A549 (cell line): ENCODE data around the gene CHRM5. TPM values are rescaled to one million over a fixed set of nuclear protein-coding genes. Genes with fewer than 3 reads are reported as not detected.

Experiments used
- ATAC-seq, 2 experiments: fragments of 200-7000 bp in 1 of 2; fragments of >200 bp in 1 of 2; cut with Nextera tagmentation in 1 of 2; cut with Tn5 transposase in 1 of 2; 3 replicates each; pipeline versions ENCODE4 v1.8.0 to v1.9.1; 2018 to 2020; ENCODE audit warnings: mild to moderate bottlenecking in 1 of 2, moderate library complexity in 1 of 2
- CTCF ChIA-PET: fragments of 300-600 bp; sonication (Branson Sonifier 250); formaldehyde crosslinking; extraction: SDS; loops from one replicate; lab custom pipeline; 2021; ENCODE audit warnings: antibody characterized with exemption, inconsistent platforms; lab: Yijun Ruan, JAX
- POLR2A ChIA-PET: fragments of 350-600 bp; formaldehyde crosslinking; extraction: SDS; loops from one replicate; lab custom pipeline; 2021; ENCODE audit warnings: antibody characterized with exemption, inconsistent platforms; lab: Yijun Ruan, JAX
- DNase-seq, 2 experiments: peaks; one replicate each; pipeline versions ENCODE4 v3.0.0 to v3.0.0-alpha.2; 2011 to 2016; ENCODE audit warnings: low read depth in 1 of 2, low spot score in 1 of 2
- FAIRE-seq: peaks from 2 replicates; lab custom pipeline; 2011; peaks lifted over from hg19 to GRCh38; lab: Jason Lieb, UNC
- H3K27ac ChIP-seq, 2 experiments: fragments of >200 bp; sonication (Bioruptor Twin); formaldehyde crosslinking; 3 replicates each; pipeline ENCODE4 v1.5.1; 2016 to 2017
- H3K4me1 ChIP-seq: fragments of >200 bp; sonication (Bioruptor Twin); formaldehyde crosslinking; 3 replicates; pipeline ENCODE4 v1.6.1; 2016
- H3K4me2 ChIP-seq: fragments of >200 bp; sonication (Bioruptor Twin); formaldehyde crosslinking; 3 replicates; pipeline ENCODE4 v1.6.1; 2016
- H3K4me3 ChIP-seq: fragments of >200 bp; sonication (Bioruptor Twin); formaldehyde crosslinking; 3 replicates; pipeline ENCODE4 v1.5.1; 2016
- H3K9me3 ChIP-seq: fragments of >200 bp; sonication (Bioruptor Twin); formaldehyde crosslinking; 3 replicates; pipeline ENCODE4 v1.6.1; 2016
- CEBPB ChIP-seq, 2 experiments: fragments of >200 bp in 1 of 2; sonication (Bioruptor Twin) in 1 of 2; formaldehyde crosslinking in 1 of 2; IDR thresholded peaks; 2 replicates each; pipeline ENCODE4 v1.6.1; 2012 to 2016
- CHD2 ChIP-seq: fragments of 150-350 bp; IDR thresholded peaks from 2 replicates; pipeline ENCODE4 v1.6.1; 2014; ENCODE audit warnings: low read length; ENCODE audit not compliant: partially characterized antibody
- EHF ChIP-seq: fragments of 250-450 bp; sonication (Bioruptor Pico); IDR thresholded peaks from 2 replicates; pipeline ENCODE4 v1.5.0; 2020; ENCODE audit warnings: mild to moderate bottlenecking
- FOSB ChIP-seq: fragments of 250-450 bp; sonication (Bioruptor Pico); IDR thresholded peaks from 2 replicates; pipeline ENCODE4 v1.5.0; 2020; ENCODE audit warnings: mild to moderate bottlenecking, moderate library complexity
- JUN ChIP-seq, 2 experiments: fragments of >200 bp; sonication (Bioruptor Twin); formaldehyde crosslinking; IDR thresholded peaks; 2 replicates in 1 of 2; 3 replicates in 1 of 2; pipeline ENCODE4 v1.6.1; 2016 to 2017
- RAD21 ChIP-seq, 2 experiments: fragments of >200 bp in 1 of 2; sonication (Bioruptor Twin) in 1 of 2; formaldehyde crosslinking in 1 of 2; IDR thresholded peaks in 1 of 2; conservative IDR thresholded peaks in 1 of 2; 2 replicates in 1 of 2; 3 replicates in 1 of 2; pipeline ENCODE4 v1.6.1; 2012 to 2018; ENCODE audit warnings: inconsistent platforms in 1 of 2
- RNF2 ChIP-seq: fragments of 200-600 bp; sonication (generic); IDR thresholded peaks from 2 replicates; pipeline ENCODE4 v1.6.1; 2016; ENCODE audit warnings: low read depth, mild to moderate bottlenecking, antibody characterized with exemption, moderate library complexity, borderline replicate concordance
- SMC3 ChIP-seq: fragments of >200 bp; sonication (Bioruptor Twin); formaldehyde crosslinking; IDR thresholded peaks from 3 replicates; pipeline ENCODE4 v1.6.1; 2018; ENCODE audit warnings: inconsistent platforms
- ZC3H11A ChIP-seq: fragments of 450-650 bp; IDR thresholded peaks from 2 replicates; pipeline ENCODE4 v1.6.1; 2014; ENCODE audit warnings: antibody characterized with exemption, mild to moderate bottlenecking
- ZSCAN20 ChIP-seq: fragments of 250-450 bp; sonication (Bioruptor Pico); IDR thresholded peaks from 2 replicates; pipeline ENCODE4 v1.8.0; 2022; ENCODE audit warnings: mild to moderate bottlenecking, moderate library complexity
- WGBS: methylation state at CpG from one replicate; pipeline ENCODE4 v1.1.6; 2017; ENCODE audit errors: missing lambda C conversion rate; 5-methylcytosine and 5-hydroxymethylcytosine counted together
- polyA plus RNA-seq, 4 experiments: library from polyadenylated mRNA; depleted of rRNA in 3 of 4; stranded (reverse); fragments of >200 nt; fragmentation: RNase III in 1 of 4; extraction: RNeasy Plus Mini Kit Qiagen cat#74134 plus additional on column Dnase treatment in 1 of 4; gene quantifications; 2 replicates in 3 of 4; 3 replicates in 1 of 4; pipeline ENCODE4 v1.2.3, GENCODE V29; 2011 to 2017
- TF ChIP-seq, protein P1 (sequence below): fragments of 200-600 bp; sonication (generic); IDR thresholded peaks from 2 replicates; pipeline ENCODE4 v1.6.1; 2016; ENCODE audit warnings: antibody characterized with exemption, mild to moderate bottlenecking, moderate library complexity
- TF ChIP-seq, protein P2 (sequence below): fragments of 250-450 bp; sonication (Bioruptor Pico); IDR thresholded peaks from 2 replicates; pipeline ENCODE4 v1.5.0; 2020; ENCODE audit warnings: low read depth, mild to moderate bottlenecking, moderate library complexity
- TF ChIP-seq, protein P3 (sequence below): IDR thresholded peaks from 2 replicates; pipeline ENCODE4 v1.6.1; 2012
- TF ChIP-seq, protein P4 (sequence below): IDR thresholded peaks from 2 replicates; pipeline ENCODE4 v1.6.1; 2012; ENCODE audit warnings: low read depth, borderline replicate concordance
- TF ChIP-seq, protein P5 (sequence below): fragments of 250-450 bp; sonication (Bioruptor Pico); IDR thresholded peaks from 2 replicates; pipeline ENCODE4 v1.5.0; 2021; ENCODE audit warnings: mild to moderate bottlenecking, moderate library complexity, borderline replicate concordance
- TF ChIP-seq, protein P6 (sequence below): fragments of >200 bp; sonication (Bioruptor Twin); formaldehyde crosslinking; IDR thresholded peaks from 3 replicates; pipeline ENCODE4 v1.5.1; 2016

Gene CHRM5
- polyA plus RNA-seq, 2 of the 4 experiments (the other 2 are of a cell fraction), result not detected

DNA sequence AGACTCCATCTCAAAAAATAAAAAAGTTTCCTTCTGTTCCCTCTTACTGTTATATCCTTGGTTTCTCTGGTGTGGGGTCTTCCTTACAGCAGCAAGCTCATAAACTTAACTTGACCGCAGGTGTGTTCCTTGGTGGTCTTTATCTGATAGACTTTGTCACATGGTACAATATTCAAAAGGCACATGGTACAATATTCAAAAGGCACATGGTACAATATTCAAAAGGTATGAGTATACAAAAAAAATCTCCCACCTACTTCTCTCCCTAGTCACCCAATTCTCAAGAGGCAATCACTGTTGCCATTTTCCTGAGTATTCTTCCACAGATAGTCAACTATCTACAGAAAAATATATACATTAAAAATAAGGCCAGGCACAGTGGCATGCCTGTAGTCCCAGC is 138.1 kb downstream of the CHRM5 start:
- ChIA-PET POLR2A (no interaction called here), CTCF (interaction anchor here (1.7 to 11.3 kb wide), 2 partner anchors 103 to 261 kb away, joined by 4 to 223 read pairs; partner anchors contain the start of genes KATNBL1 and LPCAT4)
- TF ChIP-seq CEBPB (IDR thresholded peaks at IDR 0.05) (no peak), ZC3H11A (no peak), EHF (CRISPR knock-in tag) (no peak)
- no peak overlapping the region for H3K27ac ChIP-seq
- peaks cover 7% of the 10 kb centered on the region; the same call in 2 of the 3 replicates for H3K4me1 ChIP-seq
- DNase-seq (no peak), FAIRE-seq (no peak), ATAC-seq (no peak)
- H3K4me2 ChIP-seq, result no peak overlapping the region
- H3K9me3 ChIP-seq, result no peaks in the 10 kb centered on the region
- H3K4me3 ChIP-seq, result no peak overlapping the region
- WGBS, result 92% methylated on average over 1 of the region's 1 CpG

DNA sequence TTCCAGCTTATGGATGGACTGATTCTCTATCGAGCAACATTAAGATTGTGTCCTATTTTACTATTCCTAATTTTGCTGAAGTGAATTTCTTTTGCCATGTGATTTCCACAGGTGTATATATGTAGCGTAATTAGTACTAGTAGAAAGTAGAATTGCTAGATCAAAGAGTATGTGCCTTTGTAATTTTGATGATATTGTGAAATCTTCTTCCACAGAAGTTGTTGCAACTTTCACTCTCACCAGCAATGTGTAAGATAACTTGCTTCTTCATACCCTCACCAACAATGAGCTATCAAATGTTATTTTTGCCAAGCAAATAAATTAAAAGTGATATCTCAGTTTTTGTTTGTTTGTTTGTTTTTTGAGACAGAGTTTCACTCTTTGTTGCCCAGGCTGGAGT is 139.0 kb downstream of the CHRM5 start:
- DNase-seq, result no peak
- no peaks in the 10 kb centered on the region for H3K9me3 ChIP-seq
- CTCF ChIA-PET, result interaction anchor here (1.8 to 11.3 kb wide), 3 partner anchors 102 to 260 kb away, joined by 8 to 223 read pairs (median 35); partner anchors contain the start of genes KATNBL1 and LPCAT4
- H3K4me3 ChIP-seq, result no peak overlapping the region
- POLR2A ChIA-PET, result no interaction called here
- H3K4me1 ChIP-seq, result peaks cover 7% of the 10 kb centered on the region; the same call in 2 of the 3 replicates
- no peak overlapping the region for H3K27ac ChIP-seq
- H3K4me2 ChIP-seq, result no peak overlapping the region
- FAIRE-seq, result no peak
- TF ChIP-seq CHD2 (no peak), EHF (CRISPR knock-in tag) (no peak), FOSB (CRISPR knock-in tag) (no peak), ZSCAN20 (CRISPR knock-in tag) (no peak), RNF2 (no peak), JUN (IDR thresholded peaks at IDR 0.05) (no peak)
- TF ChIP-seq, protein P1, sequence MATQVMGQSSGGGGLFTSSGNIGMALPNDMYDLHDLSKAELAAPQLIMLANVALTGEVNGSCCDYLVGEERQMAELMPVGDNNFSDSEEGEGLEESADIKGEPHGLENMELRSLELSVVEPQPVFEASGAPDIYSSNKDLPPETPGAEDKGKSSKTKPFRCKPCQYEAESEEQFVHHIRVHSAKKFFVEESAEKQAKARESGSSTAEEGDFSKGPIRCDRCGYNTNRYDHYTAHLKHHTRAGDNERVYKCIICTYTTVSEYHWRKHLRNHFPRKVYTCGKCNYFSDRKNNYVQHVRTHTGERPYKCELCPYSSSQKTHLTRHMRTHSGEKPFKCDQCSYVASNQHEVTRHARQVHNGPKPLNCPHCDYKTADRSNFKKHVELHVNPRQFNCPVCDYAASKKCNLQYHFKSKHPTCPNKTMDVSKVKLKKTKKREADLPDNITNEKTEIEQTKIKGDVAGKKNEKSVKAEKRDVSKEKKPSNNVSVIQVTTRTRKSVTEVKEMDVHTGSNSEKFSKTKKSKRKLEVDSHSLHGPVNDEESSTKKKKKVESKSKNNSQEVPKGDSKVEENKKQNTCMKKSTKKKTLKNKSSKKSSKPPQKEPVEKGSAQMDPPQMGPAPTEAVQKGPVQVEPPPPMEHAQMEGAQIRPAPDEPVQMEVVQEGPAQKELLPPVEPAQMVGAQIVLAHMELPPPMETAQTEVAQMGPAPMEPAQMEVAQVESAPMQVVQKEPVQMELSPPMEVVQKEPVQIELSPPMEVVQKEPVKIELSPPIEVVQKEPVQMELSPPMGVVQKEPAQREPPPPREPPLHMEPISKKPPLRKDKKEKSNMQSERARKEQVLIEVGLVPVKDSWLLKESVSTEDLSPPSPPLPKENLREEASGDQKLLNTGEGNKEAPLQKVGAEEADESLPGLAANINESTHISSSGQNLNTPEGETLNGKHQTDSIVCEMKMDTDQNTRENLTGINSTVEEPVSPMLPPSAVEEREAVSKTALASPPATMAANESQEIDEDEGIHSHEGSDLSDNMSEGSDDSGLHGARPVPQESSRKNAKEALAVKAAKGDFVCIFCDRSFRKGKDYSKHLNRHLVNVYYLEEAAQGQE, result no peak
- TF ChIP-seq, protein P2, sequence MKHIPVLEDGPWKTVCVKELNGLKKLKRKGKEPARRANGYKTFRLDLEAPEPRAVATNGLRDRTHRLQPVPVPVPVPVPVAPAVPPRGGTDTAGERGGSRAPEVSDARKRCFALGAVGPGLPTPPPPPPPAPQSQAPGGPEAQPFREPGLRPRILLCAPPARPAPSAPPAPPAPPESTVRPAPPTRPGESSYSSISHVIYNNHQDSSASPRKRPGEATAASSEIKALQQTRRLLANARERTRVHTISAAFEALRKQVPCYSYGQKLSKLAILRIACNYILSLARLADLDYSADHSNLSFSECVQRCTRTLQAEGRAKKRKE, result no peak
- TF ChIP-seq, protein P3, sequence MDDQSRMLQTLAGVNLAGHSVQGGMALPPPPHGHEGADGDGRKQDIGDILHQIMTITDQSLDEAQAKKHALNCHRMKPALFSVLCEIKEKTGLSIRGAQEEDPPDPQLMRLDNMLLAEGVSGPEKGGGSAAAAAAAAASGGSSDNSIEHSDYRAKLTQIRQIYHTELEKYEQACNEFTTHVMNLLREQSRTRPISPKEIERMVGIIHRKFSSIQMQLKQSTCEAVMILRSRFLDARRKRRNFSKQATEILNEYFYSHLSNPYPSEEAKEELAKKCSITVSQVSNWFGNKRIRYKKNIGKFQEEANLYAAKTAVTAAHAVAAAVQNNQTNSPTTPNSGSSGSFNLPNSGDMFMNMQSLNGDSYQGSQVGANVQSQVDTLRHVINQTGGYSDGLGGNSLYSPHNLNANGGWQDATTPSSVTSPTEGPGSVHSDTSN, result no peak
- TF ChIP-seq, protein P4, sequence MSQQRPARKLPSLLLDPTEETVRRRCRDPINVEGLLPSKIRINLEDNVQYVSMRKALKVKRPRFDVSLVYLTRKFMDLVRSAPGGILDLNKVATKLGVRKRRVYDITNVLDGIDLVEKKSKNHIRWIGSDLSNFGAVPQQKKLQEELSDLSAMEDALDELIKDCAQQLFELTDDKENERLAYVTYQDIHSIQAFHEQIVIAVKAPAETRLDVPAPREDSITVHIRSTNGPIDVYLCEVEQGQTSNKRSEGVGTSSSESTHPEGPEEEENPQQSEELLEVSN, result no peak
- 84% methylated on average over 2 of the region's 2 CpGs for WGBS
- no peak for ATAC-seq

DNA sequence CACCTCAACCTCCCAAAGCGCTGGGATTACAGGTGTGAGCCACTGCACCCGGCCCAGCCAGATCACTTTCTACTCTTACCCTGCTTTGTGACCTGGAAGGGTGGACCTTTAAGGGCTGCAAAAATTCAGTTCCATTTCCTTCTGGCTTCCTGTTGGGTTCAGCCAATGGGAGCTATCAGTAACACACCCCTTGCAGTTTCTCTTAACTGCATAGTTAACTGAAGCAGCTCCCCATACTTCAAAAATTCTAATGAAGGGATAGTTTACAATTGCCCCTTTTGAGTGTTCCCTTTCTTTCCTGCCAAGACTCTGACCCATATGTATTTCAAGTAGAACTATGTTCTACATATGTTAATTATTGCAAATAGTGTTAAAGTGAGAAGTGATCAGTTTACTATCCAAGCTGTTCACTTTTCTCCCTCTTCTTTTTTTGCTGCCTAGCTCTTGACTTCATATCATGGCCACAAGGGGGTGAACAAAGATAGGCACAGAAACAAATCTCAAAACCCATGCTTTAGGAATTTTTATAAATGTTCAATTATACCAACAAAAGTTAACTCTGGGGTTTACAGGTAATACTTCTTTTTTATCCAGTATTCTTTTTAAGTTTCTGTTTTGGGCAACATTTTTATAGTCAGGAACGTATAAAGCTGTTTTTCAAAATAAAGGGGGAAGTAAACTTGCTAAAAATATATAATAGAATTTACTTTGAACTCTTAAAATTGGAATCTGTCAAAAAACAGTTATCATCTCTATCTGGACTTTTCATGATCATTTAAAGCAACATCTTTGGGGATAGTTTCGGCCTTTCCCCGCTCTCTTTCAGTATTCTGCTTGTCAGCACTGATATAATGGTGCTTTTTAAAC is 141.7 kb downstream of the CHRM5 start:
- POLR2A ChIA-PET, result interaction anchor here (0.6 to 3.0 kb wide), 6 partner anchors 8 to 478 kb away, joined by 3 to 35 read pairs (median 8); partner anchors contain the start of genes EMC7, KATNBL1, LPCAT4 and NOP10
- DNase-seq (peak; percentile 34 to 64), ATAC-seq (peak; percentile 79; a peak in 5 of 6 replicates), FAIRE-seq (peak; percentile 85)
- no peak overlapping the region for H3K27ac ChIP-seq
- CTCF ChIA-PET, result interaction anchor here (0.6 to 11.3 kb wide), 40 partner anchors 9 to 407 kb away, joined by 3 to 223 read pairs (median 4); partner anchors contain the start of genes EMC4, EMC7, KATNBL1 and LPCAT4
- H3K9me3 ChIP-seq, result no peaks in the 10 kb centered on the region
- 43% methylated on average over 5 of the region's 5 CpGs for WGBS
- peak; percentile 86 for TF ChIP-seq SMC3
- TF ChIP-seq, protein P5, sequence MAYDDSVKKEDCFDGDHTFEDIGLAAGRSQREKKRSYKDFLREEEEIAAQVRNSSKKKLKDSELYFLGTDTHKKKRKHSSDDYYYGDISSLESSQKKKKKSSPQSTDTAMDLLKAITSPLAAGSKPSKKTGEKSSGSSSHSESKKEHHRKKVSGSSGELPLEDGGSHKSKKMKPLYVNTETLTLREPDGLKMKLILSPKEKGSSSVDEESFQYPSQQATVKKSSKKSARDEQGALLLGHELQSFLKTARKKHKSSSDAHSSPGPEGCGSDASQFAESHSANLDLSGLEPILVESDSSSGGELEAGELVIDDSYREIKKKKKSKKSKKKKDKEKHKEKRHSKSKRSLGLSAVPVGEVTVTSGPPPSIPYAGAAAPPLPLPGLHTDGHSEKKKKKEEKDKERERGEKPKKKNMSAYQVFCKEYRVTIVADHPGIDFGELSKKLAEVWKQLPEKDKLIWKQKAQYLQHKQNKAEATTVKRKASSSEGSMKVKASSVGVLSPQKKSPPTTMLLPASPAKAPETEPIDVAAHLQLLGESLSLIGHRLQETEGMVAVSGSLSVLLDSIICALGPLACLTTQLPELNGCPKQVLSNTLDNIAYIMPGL (CRISPR knock-in tag), result no peak
- TF ChIP-seq RAD21 (conservative IDR thresholded peaks at IDR 0.05 in 1 of 2, IDR thresholded peaks at IDR 0.05 in 1 of 2), result peak; percentile 91 to 96
- TF ChIP-seq, protein P6, sequence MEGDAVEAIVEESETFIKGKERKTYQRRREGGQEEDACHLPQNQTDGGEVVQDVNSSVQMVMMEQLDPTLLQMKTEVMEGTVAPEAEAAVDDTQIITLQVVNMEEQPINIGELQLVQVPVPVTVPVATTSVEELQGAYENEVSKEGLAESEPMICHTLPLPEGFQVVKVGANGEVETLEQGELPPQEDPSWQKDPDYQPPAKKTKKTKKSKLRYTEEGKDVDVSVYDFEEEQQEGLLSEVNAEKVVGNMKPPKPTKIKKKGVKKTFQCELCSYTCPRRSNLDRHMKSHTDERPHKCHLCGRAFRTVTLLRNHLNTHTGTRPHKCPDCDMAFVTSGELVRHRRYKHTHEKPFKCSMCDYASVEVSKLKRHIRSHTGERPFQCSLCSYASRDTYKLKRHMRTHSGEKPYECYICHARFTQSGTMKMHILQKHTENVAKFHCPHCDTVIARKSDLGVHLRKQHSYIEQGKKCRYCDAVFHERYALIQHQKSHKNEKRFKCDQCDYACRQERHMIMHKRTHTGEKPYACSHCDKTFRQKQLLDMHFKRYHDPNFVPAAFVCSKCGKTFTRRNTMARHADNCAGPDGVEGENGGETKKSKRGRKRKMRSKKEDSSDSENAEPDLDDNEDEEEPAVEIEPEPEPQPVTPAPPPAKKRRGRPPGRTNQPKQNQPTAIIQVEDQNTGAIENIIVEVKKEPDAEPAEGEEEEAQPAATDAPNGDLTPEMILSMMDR, result peak; percentile 94
- no peaks in the 10 kb centered on the region for H3K4me1 ChIP-seq
- no peak overlapping the region for H3K4me3 ChIP-seq
- no peak overlapping the region for H3K4me2 ChIP-seq
